B cell (primary cell): Measurements from ENCODE around the gene TPST1.

Experiments
- CTCF ChIP-seq: fragments of 200-600 bp; IDR thresholded peaks from one replicate; pipeline ENCODE4 v1.8.0; 2022; ENCODE audit warnings: antibody characterized with exemption, mild to moderate bottlenecking
- EZH2 ChIP-seq: IDR thresholded peaks from 2 replicates; pipeline ENCODE4 v1.6.1; 2012; ENCODE audit warnings: borderline replicate concordance, low read depth, mild to moderate bottlenecking, moderate library complexity, low read length; ENCODE audit not compliant: insufficient read depth, poor library complexity, severe bottlenecking

GRCh38 chr7:66296557-66296956 lies 91.4 kb downstream of the TPST1 start:
- TF ChIP-seq EZH2 (no peak), CTCF (no peak)
